ENCODE data around the gene CACNA2D4. TPM values are rescaled to one million over a fixed set of nuclear protein-coding genes. Genes with fewer than 3 reads are reported as not detected.

The CACNA2D4 gene
- total RNA-seq, 3 donors from 2014 or later = 3.9 to 9.3 (median 4.8) TPM

DNA sequence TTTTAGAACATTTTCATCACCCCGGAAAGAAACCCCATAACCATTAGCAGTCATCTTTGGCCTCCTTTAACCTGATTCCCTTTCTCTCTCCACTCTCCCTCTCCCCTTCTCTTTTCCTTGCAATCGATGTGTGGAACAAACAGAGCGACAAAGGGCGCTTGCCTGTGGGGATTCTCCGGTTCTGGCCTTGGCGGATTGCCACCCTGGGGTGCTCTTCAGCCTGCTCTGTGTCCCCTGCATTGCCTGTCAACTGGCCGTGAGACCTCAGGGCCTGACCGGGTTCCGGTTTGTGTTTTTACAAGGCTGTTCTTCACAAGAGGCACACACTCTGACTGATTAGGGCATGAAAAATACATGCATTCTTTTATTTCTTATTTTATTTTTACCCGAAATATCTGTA lies 70.3 kb downstream of the CACNA2D4 start:
- no peaks in the 10 kb centered on the region for H3K9me3 ChIP-seq
- H3K36me3 ChIP-seq (ENCODE audit: low read depth) = no peaks in the 10 kb centered on the region
- intact Hi-C loops (cut with DNase I, micrococcal nuclease) = no loop called here
- ATAC-seq (no peak), DNase-seq (no peak)
- H3K4me3 ChIP-seq = no peak overlapping the region
- TF ChIP-seq, protein P1, sequence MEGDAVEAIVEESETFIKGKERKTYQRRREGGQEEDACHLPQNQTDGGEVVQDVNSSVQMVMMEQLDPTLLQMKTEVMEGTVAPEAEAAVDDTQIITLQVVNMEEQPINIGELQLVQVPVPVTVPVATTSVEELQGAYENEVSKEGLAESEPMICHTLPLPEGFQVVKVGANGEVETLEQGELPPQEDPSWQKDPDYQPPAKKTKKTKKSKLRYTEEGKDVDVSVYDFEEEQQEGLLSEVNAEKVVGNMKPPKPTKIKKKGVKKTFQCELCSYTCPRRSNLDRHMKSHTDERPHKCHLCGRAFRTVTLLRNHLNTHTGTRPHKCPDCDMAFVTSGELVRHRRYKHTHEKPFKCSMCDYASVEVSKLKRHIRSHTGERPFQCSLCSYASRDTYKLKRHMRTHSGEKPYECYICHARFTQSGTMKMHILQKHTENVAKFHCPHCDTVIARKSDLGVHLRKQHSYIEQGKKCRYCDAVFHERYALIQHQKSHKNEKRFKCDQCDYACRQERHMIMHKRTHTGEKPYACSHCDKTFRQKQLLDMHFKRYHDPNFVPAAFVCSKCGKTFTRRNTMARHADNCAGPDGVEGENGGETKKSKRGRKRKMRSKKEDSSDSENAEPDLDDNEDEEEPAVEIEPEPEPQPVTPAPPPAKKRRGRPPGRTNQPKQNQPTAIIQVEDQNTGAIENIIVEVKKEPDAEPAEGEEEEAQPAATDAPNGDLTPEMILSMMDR (IDR thresholded peaks at IDR 0.05) = no peak
- H3K4me1 ChIP-seq (ENCODE audit: low read depth) = no peaks in the 10 kb centered on the region

DNA sequence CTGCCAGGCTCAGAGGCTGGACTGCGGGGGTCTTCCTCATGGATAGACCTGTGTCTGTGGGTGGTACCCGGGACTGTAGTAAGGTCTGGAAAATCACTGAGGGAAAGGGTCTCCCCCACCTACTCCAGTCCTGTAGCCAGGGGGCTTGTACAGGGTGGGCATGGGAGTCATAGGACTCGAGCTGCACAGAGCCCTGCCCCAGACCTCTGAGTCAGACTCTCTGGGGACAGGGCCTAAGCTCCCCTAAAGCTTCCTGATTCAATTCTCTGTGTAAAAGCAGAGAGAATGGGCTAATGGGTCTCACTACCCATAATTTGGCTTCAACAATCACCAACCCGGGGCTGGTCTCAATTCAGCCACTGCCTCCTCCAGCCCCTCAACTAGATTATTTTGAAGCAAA lies 71.0 kb downstream of the CACNA2D4 start:
- Histone ChIP-seq H3K9me3 (no peaks in the 10 kb centered on the region), H3K4me3 (no peak overlapping the region), H3K36me3 (ENCODE audit: low read depth) (no peaks in the 10 kb centered on the region), H3K4me1 (ENCODE audit: low read depth) (no peaks in the 10 kb centered on the region)
- TF ChIP-seq, protein P1 (IDR thresholded peaks at IDR 0.05) = no peak
- intact Hi-C loops (cut with DNase I, micrococcal nuclease) = no loop called here
- DNase-seq = no peak
- no peak for ATAC-seq

DNA sequence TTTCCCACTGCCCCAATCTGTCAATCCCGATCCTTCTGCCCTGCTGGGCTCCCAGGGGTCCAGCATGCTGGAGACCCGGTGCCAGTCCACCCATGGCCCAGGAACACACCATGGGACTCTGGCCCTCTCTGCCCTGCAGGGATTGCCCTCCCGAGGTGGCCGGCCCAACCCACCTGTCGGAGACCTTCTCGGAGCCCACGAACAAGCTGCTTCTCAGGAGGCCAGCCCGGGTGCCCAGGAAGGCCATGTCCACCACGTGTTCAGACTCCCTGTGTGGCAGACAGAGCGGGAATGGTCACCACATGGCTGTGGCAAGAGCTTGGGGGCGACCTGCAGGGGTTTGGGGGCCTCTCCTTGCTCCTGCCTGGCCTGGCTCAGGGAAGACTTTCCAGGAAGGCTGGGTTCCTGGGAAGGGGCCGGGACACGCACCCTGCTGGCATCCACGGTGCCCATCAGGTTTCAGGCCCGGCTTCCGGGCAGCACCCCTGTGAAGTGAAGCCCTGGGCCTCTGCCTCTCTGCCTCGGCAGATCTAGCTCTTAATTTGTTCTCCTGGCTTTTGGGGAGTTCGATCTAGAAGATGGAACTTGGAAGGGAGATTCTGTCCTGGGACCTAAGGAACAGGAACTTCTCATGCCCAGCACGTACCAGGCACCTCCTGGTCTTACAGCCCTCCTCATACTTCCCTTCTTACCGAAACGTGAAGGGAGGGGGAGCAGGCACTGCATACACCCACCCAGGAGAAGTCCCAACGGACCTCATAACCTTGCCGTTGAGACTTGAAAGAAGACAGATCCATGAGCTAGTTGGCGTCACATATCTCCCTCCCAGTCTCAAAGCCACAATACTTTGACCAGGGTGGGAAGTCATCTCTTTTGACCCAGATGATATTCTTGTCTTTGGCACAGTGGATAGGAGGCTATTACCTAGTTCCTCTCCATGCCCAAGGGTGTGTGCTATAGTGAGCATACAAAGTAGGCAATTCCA lies 71.7 kb downstream of the CACNA2D4 start:
- no peaks in the 10 kb centered on the region for H3K9me3 ChIP-seq
- H3K4me1 ChIP-seq (ENCODE audit: low read depth) = no peaks in the 10 kb centered on the region
- no peaks in the 10 kb centered on the region for H3K36me3 ChIP-seq (ENCODE audit: low read depth)
- TF ChIP-seq, protein P1 (IDR thresholded peaks at IDR 0.05) = no peak
- intact Hi-C loops (cut with DNase I, micrococcal nuclease) = no loop called here
- no peak overlapping the region for H3K4me3 ChIP-seq
- no peak for DNase-seq
- no peak for ATAC-seq

DNA sequence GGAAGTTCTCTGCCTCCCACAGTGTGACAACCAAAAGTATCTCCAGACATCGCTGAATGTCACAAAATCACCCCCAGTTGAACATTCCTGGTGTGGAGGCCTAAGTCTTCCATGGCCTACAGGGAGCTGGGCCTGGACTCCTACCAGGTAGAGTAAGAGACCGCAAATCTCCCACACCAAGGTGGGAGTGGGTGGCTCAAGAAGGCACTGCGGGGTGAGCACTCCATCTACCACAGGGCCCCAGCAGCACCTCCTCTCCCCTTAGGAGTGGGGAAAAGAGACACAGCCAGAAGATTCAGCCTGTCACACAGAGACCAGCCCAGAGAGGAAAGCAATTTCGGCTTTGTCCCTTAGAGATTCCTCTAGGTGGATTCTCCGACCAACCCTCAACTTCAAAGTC lies 72.6 kb downstream of the CACNA2D4 start:
- DNase-seq = no peak

DNA sequence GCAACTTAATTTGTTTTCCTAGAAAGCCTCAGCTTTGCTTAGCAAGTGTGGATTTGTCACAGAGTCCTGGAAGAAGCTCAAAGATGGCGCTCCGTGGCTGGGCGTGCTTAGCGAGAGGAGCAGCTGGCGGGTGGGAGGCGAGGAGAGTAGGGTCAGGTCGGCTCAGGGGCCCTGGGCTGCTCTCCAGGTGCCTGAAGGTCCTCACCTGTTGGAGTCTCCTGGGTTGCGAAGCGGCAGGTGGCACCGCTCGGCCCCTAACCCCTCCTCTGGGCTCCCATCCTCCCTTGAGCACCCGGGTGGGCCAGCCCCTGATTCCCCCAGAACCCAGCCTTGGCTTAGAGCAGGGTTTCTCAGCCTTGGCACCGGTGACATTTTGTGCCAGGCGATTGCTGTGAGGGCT lies 73.0 kb downstream of the CACNA2D4 start:
- H3K36me3 ChIP-seq (ENCODE audit: low read depth) = no peaks in the 10 kb centered on the region
- no peaks in the 10 kb centered on the region for H3K9me3 ChIP-seq
- intact Hi-C loops (cut with DNase I, micrococcal nuclease) = no loop called here
- TF ChIP-seq, protein P1 (IDR thresholded peaks at IDR 0.05) = no peak
- no peaks in the 10 kb centered on the region for H3K4me1 ChIP-seq (ENCODE audit: low read depth)
- DNase-seq (no peak), ATAC-seq (no peak)
- H3K4me3 ChIP-seq = no peak overlapping the region

More for the DNA sequence above, 72.6 kb downstream of the CACNA2D4 start:
- no peaks in the 10 kb centered on the region for H3K36me3 ChIP-seq (ENCODE audit: low read depth)
- intact Hi-C loops (cut with DNase I, micrococcal nuclease) = no loop called here
- H3K4me3 ChIP-seq = no peak overlapping the region
- no peak for ATAC-seq
- no peaks in the 10 kb centered on the region for H3K4me1 ChIP-seq (ENCODE audit: low read depth)
- TF ChIP-seq, protein P1 (IDR thresholded peaks at IDR 0.05) = no peak
- no peaks in the 10 kb centered on the region for H3K9me3 ChIP-seq
